Left colon (tissue), 2 donors: ENCODE data around the gene FKTN. TPM values are rescaled to one million over a fixed set of nuclear protein-coding genes. Genes with fewer than 3 reads are reported as not detected.

ENCODE experiments used
- ATAC-seq: fragments of 200-7000 bp; cut with Tn5 transposase; one replicate; pipeline ENCODE4 v1.9.1; 2020; ENCODE audit warnings: mild to moderate bottlenecking, moderate library complexity
- DNase-seq, 2 donors: peaks; one replicate each; pipeline ENCODE4 v3.0.0-alpha.2; 2020
- intact Hi-C, 2 donors: fragments of 100-400 bp; cut with DNase I in 1 of 2; cut with micrococcal nuclease in 1 of 2; formaldehyde crosslinking; loops; one replicate each; pipeline versions ENCODE4 v1.11.2 to v1.14.0; 2022; cut with DNase I, micrococcal nuclease
- total RNA-seq, 2 donors: library from RNA; stranded (reverse); fragmentation: NEBNext Ultra II Directional; extraction: Animal tissue kit (Norgen Biotek cat#: 25700); gene quantifications; one replicate each; pipeline ENCODE4 v1.2.1, GENCODE V29; 2021
- donor health status: DM: no; HTN: no; CAD: no.
- donor health status: DM: yes; HTN: yes; CAD: no.

The FKTN gene
- total RNA-seq, 2 donors from 2014 or later: 11.9 to 15.7 TPM

DNA sequence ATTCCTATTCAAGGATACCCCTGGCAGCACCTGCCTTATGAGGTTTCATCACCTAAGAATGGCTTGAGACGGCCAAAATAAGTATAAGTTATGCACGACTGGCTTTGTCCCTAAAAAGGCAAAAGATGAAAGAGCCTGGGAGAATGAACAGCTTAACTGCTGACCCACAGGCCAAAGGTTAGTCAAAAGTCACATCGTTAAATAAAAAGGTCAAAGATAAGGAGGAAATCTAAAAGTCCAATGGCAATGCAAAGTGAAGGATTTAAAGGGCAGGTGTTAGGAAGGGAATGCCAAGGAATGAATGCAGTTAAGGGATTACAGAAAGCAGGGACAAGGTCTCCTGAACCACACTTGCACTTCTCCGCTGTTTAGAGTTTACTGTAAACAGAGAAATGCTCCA, 109.9 kb downstream of the FKTN start:
- DNase-seq (no peak), ATAC-seq (no peak)
- intact Hi-C loops: no loop called here

DNA sequence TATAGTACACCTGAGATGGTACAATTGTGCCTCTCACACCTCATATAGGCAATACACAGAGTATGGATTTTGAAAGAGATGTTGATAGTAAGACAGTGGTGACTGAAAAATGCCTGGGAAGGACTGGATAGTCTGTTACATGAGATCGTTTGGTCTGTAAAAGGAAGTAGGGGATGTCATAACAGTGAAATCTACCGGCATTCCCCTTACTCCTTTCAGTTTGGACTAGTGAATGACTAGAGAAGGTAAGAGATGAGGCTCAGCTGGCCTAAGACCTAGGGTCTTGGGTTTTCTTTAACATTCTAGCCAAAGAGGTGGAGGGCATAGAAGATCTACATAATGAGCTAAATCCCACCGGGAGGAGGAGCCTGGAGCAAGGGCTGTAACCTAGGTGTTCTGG, 112.4 kb downstream of the FKTN start:
- no peak for ATAC-seq
- no peak for DNase-seq
- intact Hi-C loops: no loop called here

DNA sequence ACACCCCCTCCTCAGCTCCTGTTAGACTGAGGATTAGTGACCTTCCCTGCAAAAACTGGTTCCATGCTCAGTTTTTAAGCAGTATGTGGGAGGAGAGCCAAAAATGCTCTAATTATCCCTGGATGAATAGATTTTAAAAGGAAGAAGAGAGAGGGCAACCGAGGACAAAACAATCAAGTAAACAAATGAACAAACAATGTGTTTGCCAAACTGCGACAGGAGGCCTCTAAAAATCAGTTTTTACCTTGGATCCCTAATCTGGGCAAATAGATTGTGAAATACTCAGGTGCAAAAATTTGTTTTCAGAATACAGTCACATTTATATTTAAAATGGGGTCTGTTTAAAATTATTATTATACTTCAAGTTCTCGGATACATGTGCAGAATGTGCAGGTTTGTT, 112.8 kb downstream of the FKTN start:
- ATAC-seq (no peak), DNase-seq (no peak)
- intact Hi-C loops: no loop called here

DNA sequence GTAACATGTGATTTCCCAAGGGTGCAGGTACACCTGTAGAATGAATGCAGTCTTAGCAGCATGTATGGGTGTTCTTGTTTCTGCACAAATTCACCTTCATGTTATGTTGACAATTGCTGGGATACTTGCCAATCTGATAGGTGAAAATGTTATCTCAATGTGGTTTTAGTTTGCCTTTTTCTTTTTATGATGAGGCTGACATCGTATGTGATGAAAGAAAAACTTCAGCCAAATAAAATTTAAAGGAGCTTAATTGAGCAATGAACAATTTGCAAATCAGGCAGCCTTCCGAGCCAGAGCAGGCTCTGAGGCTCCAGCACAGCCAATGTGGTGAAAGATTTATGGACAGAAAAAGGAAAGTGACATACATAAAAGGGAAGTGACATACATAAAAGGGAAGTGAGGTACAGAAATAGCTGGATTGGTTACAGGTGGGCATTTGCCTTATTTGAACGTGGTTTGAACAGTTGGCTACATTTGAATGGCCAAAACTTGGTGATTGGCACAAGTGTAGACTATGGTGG, 114.8 kb downstream of the FKTN start:
- intact Hi-C loops: no loop called here
- ATAC-seq (peak; percentile 86), DNase-seq (no peak)

DNA sequence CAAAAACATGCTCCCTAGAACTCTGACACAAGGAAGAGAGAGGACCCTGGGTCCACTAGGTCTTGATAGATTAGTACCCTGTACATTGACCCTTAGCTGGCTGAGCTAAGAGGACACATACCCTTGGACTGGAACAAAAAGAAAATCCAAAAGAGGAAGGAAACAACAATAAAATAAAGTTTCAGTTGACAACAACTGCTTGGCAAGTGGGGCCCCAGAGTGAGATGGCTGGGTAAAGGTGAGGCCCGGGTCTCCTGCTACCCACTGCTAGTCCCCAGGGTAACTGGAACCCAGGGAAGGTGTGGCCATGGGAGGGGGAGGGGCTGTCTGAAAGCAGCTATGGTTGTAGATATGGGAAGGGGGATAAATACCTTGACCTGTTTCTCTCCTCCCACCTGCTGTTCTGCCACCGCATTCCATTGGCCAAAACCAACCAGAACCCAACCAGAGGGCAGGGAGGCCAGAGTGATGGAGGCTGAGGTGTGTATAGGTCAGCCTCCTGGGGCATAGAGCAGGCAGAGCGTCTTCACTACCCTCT, 116.0 kb downstream of the FKTN start:
- intact Hi-C loops: no loop called here
- no peak for DNase-seq
- ATAC-seq: no peak

DNA sequence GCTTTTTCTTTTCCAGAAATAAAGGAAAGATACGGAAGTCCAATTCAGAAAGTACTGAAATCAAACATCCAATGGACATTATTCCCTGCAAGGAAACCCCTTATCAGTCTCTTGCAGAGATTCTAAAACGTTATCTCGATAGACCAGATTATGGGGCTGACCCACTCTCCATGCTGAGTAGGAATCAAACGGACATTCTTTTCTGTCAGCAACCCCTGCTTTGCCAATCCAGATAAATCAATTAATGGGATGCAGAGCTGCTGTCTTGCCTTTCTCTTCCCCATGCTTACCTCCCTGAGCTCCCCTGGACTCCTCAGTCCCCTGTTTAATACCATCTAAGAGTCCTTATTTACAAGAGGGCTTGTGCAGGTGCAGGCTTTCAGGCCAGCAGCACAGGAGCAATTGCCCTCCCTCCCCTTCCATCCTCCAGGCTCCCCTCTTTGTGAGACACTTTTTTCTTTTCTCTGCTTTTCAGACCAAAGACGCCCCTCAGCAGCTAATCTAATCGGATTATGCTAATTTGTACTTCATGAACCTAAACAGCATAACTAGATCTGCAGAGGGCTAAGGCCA, 118.5 kb downstream of the FKTN start:
- ATAC-seq (no peak), DNase-seq (no peak)
- intact Hi-C loops: no loop called here

DNA sequence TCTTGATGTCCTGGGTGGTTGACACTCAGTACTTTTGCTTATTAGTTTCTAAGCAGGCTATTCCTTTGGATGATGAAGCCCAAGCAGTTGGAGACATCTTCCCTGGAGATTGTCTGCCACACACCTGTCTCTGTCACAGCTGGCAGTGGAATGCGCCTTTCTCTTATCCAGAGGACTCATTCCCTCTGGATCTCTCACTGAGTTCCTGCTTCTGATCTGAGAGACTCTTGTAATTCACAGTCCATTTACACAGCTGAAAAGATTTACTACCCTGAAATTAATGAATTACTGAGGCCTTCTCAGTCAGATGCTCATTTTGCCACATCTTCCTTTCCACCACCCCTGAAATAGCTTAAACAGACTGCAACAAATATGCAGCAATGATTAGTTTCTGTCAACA, 120.2 kb downstream of the FKTN start:
- no peak for DNase-seq
- intact Hi-C loops: no loop called here
- ATAC-seq: no peak

DNA sequence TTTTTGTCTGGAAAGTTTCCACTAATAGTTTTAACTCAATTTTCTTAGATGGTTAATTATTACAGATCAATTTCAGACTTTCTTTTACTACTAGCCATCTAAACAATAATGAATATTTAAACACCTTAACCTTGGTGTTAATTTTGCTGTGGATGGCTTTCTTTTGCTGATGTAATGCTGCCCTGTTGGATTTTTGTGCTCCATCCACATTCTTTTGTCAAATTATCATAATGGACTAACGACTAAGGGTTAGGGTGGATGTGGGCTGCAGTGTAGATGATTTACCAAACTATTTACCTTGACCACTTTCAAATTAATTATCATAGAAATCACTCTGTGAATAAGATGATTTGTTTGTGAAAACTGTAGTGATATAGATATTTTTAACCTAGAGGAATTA, 120.8 kb downstream of the FKTN start:
- ATAC-seq (no peak), DNase-seq (no peak)
- intact Hi-C loops: no loop called here

DNA sequence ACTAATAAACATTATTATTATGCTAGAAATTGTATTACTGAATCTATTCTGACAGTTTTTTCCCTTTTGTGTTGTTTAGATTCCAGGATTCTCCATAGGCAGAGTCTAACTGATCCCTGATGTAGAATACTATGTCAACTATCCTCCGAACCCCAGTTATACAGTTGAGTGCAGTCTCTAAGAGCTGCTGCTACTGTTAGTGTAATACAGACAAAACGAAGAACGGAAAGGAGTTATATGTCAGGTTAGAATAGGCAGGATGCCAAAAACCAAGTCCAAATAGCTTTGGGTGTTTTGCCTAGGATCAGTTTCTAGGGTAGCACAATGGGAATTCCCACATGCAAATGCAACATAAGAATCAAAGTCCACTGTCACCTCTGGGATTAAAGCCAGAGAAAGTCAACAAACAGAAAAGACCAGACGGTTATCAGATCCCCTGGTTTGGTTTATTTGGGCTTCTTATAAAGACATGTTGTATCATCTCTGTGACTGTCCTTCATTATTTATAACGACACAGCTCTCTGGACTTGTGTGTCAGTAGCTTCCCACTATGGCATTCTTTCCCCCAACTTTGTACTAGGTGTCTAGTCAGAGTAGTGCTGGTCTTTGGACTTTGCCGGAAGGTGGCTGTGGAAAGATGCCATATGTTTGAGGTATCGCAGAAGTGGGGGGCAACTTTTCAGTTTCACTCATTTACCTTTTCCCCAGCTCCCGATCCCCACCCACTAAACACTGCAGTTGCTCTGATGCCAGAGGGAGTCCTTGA, 121.5 kb downstream of the FKTN start:
- no peak for DNase-seq
- intact Hi-C loops: no loop called here
- peak; percentile 93 for ATAC-seq

DNA sequence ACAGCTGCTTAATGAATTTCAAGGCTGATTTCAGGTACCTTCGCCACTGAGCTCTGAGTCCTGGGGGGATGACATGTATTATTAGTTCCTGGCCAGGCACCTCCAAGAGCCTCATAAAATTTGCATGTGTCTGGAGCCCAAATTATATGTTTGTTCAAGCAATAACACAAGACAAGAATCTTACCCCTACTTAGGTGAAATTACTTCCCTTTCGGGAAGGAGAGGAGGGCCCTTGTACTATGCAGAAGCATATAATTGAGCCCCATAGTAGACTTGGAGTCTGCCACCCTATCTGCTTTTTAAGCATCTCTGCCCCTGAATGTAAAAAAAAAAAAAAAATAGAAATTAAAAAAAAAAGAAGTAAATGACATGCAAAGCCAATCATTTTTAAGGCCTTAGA, 123.4 kb downstream of the FKTN start:
- no peak for DNase-seq
- no peak for ATAC-seq
- intact Hi-C loops: no loop called here

DNA sequence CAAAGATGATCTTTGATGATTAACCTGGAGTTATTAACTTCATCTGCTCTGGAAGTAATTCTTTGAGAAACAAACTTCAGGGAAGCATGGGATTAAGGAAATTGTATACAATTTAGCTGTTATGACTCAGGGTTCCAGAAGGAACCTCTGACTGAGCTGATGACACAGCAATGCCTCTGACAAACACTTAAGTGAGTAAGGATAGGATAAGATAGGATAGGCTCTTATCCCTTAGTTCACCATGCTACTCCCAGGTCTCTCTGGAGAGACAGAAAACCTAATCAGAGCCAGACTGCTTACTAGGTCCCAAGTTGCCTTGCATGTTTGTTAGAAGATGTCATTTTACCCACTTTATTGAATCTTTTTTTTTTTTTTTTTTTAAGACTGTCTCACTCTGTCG, 123.8 kb downstream of the FKTN start:
- ATAC-seq (no peak), DNase-seq (no peak)
- intact Hi-C loops: no loop called here

DNA sequence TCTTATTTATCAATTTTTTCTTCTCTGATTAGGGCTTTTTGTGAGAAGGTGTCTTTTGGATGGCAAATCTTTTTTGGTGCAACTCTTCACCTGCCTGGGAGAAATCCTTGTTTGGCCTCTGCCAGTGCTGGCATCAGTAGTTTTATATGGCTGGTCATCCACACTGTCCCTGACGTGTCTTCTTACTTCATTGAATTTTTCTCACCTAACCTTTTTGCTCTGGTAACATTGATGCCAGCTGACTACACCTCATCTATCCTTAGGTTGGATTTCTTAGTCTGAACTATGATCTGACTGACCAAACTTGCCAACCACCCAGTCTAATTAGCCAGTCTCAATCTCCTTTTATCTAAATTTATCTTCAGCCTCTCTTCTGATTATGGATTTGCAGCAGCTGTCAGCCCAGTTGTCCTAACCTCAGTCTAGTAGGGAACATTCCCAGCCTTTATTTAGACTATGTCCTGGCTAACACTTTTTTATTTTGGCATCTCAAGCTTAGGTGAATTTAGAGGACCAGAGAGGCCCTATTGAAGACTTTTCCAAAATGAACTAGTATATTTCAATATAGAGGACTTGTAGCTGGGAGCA, 125.9 kb downstream of the FKTN start:
- DNase-seq: no peak
- intact Hi-C loops: no loop called here
- no peak for ATAC-seq

DNA sequence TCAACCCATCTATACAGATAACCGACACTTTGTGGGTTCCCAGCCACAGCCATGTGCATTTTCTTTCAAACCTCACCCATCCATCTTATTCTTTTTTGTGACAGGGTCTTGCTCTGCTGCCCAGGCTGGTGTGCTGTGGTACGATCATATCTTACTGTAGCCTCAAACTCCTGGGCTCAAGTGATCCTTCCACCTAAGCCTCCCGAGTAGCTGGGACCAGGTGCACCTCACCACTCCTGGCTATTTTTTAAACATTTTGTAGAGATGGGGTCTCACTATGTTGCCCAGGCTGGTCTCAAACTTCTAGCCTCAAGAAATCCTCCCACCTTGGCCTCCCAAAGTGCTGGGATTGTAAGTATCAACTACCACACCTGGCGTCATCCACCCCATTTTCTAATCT, 129.0 kb downstream of the FKTN start:
- ATAC-seq (no peak), DNase-seq (no peak)
- intact Hi-C loops: no loop called here

Other genes starting within 250 kb of the FKTN start
- gene FSD1L, start 110.1 kb upstream of the FKTN start, total RNA-seq: 1 to 10 TPM; 3.8 to 7.8 TPM
- not detected for gene TAL2, start 104.3 kb downstream of the FKTN start, total RNA-seq
- gene TMEM38B, start 136.4 kb downstream of the FKTN start, total RNA-seq: 10 to 100 TPM; 21.7 to 25.7 TPM